Kidney (tissue), 14 donors: ENCODE results near the gene EPM2AIP1. TPM values are rescaled to one million over a fixed set of nuclear protein-coding genes. Genes with fewer than 3 reads are reported as not detected.

ENCODE experiments used
- DNase-seq, 5 donors: peaks; one replicate each; pipeline ENCODE4 v3.0.0-alpha.2; 2013 to 2020
- FAIRE-seq: peaks from 2 replicates; lab custom pipeline; 2012; peaks lifted over from hg19 to GRCh38; lab: Jason Lieb, UNC
- H3K27ac ChIP-seq, 2 donors: one replicate each; pipeline ENCODE4 v1.7.0; 2013; ENCODE audit warnings: low read depth in 2 of 2, low read length in 2 of 2, inconsistent platforms in 1 of 2
- H3K27me3 ChIP-seq: one replicate; pipeline ENCODE4 v1.7.1; 2013; ENCODE audit warnings: low read length, inconsistent platforms; ENCODE audit not compliant: control insufficient read depth, insufficient read depth
- H3K36me3 ChIP-seq, 3 donors: one replicate each; pipeline versions ENCODE4 v1.7.0 to v1.7.1; 2013; ENCODE audit warnings: low read length in 3 of 3, control low read depth in 1 of 3, inconsistent platforms in 1 of 3; ENCODE audit not compliant: insufficient read depth in 3 of 3, control insufficient read depth in 2 of 3
- H3K4me1 ChIP-seq, 3 donors: one replicate each; pipeline versions ENCODE4 v1.7.0 to v1.7.1; 2013; ENCODE audit warnings: low read length in 3 of 3, inconsistent platforms in 1 of 3, low read depth in 1 of 3; ENCODE audit not compliant: control insufficient read depth in 2 of 3, insufficient read depth in 2 of 3
- H3K4me3 ChIP-seq, 3 donors: one replicate each; pipeline versions ENCODE4 v1.7.0 to v1.8.1; 2013; ENCODE audit warnings: low read length in 3 of 3, control low read depth in 1 of 3, inconsistent platforms in 1 of 3
- H3K9ac ChIP-seq, 3 donors: one replicate each; pipeline versions ENCODE4 v1.7.0 to v1.7.1; 2013; ENCODE audit warnings: low read length in 3 of 3, control low read depth in 1 of 3, inconsistent platforms in 1 of 3
- H3K9me3 ChIP-seq, 3 donors: one replicate each; pipeline versions ENCODE4 v1.7.0 to v1.7.1; 2013; ENCODE audit warnings: low read length in 3 of 3, control low read depth in 1 of 3, inconsistent platforms in 1 of 3; ENCODE audit not compliant: control insufficient read depth in 2 of 3, insufficient read depth in 1 of 3
- CTCF ChIP-seq: IDR thresholded peaks from 3 replicates; pipeline ENCODE4 v1.5.1; 2012; ENCODE audit warnings: mild to moderate bottlenecking, moderate library complexity, borderline replicate concordance; ENCODE audit not compliant: insufficient read depth; ENCODE audit errors: extremely low read depth
- intact Hi-C: fragments of 100-400 bp; cut with DNase I; formaldehyde crosslinking; loops from one replicate; pipeline ENCODE4 v1.11.1; 2022
- polyA plus RNA-seq: library from polyadenylated mRNA; stranded (reverse); fragments of 350-450 nt; fragmentation: Illumina TruSeq; extraction: RNeasy Lipid Tissue Mini Kit (QIAGEN cat#74804); gene quantifications from one replicate; pipeline ENCODE4 v1.2.3, GENCODE V29; 2014; ENCODE audit warnings: low read depth, low replicate concordance; ENCODE audit not compliant: insufficient read depth
- total RNA-seq: library from RNA; stranded (reverse); fragmentation: NEBNext Ultra II Directional; extraction: Animal tissue kit (Norgen Biotek cat#: 25700); gene quantifications from one replicate; pipeline ENCODE4 v1.2.1, GENCODE V29; 2021
- donor health status: control.
- donor health status: control.
- donor health status: control.
- donor health status: control.
- donor health status: control.
- donor health status: DM: yes; HTN: yes; CAD: no.
- donor health status: Normal renal cell carcinoma (clear cell type).

Gene EPM2AIP1
- total and polyA plus RNA-seq, 2 donors from 2014 or later, result 7.4 to 26.5 TPM

DNA sequence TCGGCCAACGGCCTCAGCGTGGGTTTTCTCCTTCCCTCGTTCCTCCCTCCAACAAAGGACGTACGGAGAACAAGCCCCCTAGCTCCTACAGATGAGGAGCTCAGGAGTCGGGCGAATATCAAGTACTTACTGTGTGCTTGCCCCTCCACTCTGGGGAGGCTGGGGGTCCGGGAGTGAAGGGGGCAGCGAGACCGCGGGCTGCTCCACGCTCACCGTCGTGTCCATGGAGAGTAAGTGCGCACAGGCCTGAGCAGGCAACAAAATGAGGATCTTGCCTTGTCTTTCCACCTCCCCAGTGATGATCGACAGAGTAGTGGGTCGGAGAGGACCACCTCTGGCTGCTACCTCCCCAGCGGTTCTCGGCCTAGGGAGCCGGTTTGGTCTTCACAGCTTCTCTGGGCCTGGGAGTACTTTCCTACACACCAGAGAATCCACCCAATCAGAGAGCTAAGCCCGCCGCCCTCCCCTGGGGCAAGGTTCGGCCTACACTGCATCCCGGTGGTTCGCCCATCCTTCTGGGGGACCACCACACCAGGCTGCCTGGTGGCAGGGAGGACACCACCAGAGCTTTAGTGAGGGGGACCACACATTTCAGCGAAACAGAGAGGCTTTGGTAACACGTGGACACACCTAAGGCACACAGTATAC lies 47.5 kb downstream of the EPM2AIP1 start:
- peak overlapping the region; percentile 54 to 68 (median 63) for H3K4me3 ChIP-seq
- H3K36me3 ChIP-seq, result no peaks in the 10 kb centered on the region
- no peak for TF ChIP-seq CTCF
- peak overlapping the region in 1 of 3 donors; percentile 57 for H3K9ac ChIP-seq
- H3K27ac ChIP-seq, result no peak overlapping the region
- no peaks in the 10 kb centered on the region for H3K9me3 ChIP-seq
- intact Hi-C loops, result no loop called here
- H3K27me3 ChIP-seq, result no peaks in the 10 kb centered on the region
- FAIRE-seq (no peak), DNase-seq (peak in 1 of 5 donors; percentile 53)
- peaks cover 0 to 2% (median 0%) of the 10 kb centered on the region in 3 donors for H3K4me1 ChIP-seq

DNA sequence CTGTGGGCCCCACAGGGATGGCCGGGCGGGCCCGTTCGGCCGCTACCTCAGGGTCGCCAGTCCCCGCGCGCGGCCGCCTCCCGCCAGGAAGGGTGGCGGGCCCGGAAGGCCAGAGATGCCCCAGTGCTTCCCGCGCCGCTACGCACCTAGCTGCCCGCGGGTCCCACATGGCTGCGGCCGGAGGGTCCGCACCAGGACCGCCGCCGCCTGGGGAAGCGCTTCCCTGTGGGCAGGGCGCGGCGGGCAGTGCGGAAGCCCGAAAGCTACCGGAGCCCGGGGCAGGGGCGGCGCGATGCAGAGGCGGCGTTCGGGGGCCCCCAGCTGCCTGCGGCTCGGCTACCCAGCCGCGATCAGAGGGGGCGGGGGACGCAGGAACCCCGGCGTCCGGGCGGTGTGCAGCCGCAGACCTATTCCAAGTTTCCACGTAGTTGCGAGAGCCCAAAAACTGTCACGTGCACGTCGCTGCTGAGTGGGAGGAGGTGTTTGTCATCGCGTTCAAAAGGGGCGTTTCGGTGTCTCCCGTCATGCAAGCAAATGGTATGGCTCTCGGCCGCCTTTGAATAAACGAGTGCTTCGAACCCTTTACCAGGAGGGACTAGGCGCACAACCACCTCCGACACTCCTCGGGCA lies 48.2 kb downstream of the EPM2AIP1 start, which contains the start of gene TRANK1:
Gene TRANK1 (minus strand): TSS at position 414 of the 630 bp plus-strand sequence. CDS start 245 bp downstream, at position 169.
- Histone ChIP-seq H3K9me3 (no peaks in the 10 kb centered on the region), H3K27ac (peak within 1 kb of the TSS in 1 of 2 donors; percentile 48), H3K9ac (peak within 1 kb of the TSS; percentile 46 to 75 (median 57)), H3K36me3 (no peaks in the 10 kb centered on the region), H3K4me1 (peaks cover 0 to 2% (median 0%) of the 10 kb centered on the region in 3 donors), H3K4me3 (peak within 1 kb of the TSS; percentile 63 to 78 (median 68)), H3K27me3 (no peaks in the 10 kb centered on the region)
- DNase-seq, result peak; percentile 71 to 88 (median 79)
- intact Hi-C loops, result no loop called here
- TF ChIP-seq CTCF, result no peak
- FAIRE-seq, result no peak

DNA sequence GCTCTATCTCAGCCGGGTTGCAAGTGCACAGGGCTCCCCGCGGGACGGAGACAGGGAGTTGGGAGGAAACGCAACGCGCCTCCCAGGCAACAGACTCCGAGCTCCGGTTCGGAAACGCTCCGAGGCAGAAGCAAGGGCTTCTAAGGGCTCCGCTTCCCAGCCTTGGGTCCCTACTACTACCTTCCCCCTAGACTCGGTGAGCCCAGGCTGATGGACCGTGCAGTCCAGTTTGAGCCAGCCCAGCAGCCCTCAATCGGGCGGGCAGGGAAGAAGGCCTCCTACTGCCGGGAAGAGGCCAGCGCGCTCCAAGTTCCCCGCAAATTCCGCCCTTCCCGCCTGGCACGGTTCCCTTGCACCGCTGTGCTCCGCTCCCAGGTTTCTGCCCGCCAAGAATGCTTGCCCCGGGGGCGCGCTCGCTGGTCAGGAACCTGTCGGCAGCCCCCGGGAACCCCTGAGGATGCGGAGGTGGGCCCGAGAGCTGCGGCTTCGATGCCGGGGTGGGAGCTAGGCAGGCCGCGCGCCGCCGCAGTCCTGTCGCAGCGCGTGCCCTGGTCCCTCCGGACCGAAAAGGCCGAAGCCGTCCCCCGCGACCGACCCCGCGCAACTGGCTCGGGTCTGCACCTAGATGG lies 48.8 kb downstream of the EPM2AIP1 start:
- H3K9me3 ChIP-seq, result no peaks in the 10 kb centered on the region
- peak overlapping the region; percentile 30 to 78 (median 63) for H3K4me3 ChIP-seq
- H3K27me3 ChIP-seq, result no peaks in the 10 kb centered on the region
- DNase-seq, result peak; percentile 75 to 87 (median 84)
- intact Hi-C loops, result no loop called here
- FAIRE-seq, result no peak
- H3K9ac ChIP-seq, result peak overlapping the region; percentile 6 to 75 (median 46)
- TF ChIP-seq CTCF, result no peak
- peaks cover 0 to 2% (median 0%) of the 10 kb centered on the region in 3 donors for H3K4me1 ChIP-seq
- H3K36me3 ChIP-seq, result no peaks in the 10 kb centered on the region
- H3K27ac ChIP-seq, result peak overlapping the region in 1 of 2 donors; percentile 48
